Stimulated activated naive CD8-positive, alpha-beta T cell treated with anti-CD3 and anti-CD28 coated beads, Interleukin-15, amount 100 ng/mL, for 72 hours (primary cell): ENCODE results near the gene CUL2.
"Not testable (repeated sequence)": the region's sequence is repeated elsewhere in the genome, so short reads cannot be mapped to it uniquely, and the experiment has no call there.

ENCODE experiments used
- ATAC-seq: fragments of 150-1000 bp; cut with Tn5 transposase; 2 replicates; pipeline ENCODE4 v1.10.0; 2021; ENCODE audit warnings: mild to moderate bottlenecking, moderate library complexity
- DNase-seq, 2 donors: peaks; one replicate each; pipeline ENCODE4 v3.0.0; 2021 to 2022
- H3K27ac Mint-ChIP-seq, 2 donors: one replicate each; pipeline ENCODE4 v1.8.0; 2022; ENCODE audit warnings: mild to moderate bottlenecking in 2 of 2, mixed read lengths in 2 of 2, moderate library complexity in 2 of 2
- H3K27me3 Mint-ChIP-seq: one replicate; pipeline ENCODE4 v1.8.0; 2022; ENCODE audit warnings: mixed read lengths
- H3K4me1 Mint-ChIP-seq: one replicate; pipeline ENCODE4 v1.8.0; 2022; ENCODE audit warnings: mild to moderate bottlenecking, mixed read lengths
- H3K4me3 Mint-ChIP-seq, 2 donors: one replicate each; pipeline ENCODE4 v1.8.0; 2022; ENCODE audit warnings: mild to moderate bottlenecking in 2 of 2, mixed read lengths in 2 of 2, moderate library complexity in 1 of 2
- H3K9me3 Mint-ChIP-seq, 2 donors: one replicate each; pipeline ENCODE4 v1.8.0; 2022; ENCODE audit warnings: mixed read lengths in 2 of 2

The CUL2 gene

DNA sequence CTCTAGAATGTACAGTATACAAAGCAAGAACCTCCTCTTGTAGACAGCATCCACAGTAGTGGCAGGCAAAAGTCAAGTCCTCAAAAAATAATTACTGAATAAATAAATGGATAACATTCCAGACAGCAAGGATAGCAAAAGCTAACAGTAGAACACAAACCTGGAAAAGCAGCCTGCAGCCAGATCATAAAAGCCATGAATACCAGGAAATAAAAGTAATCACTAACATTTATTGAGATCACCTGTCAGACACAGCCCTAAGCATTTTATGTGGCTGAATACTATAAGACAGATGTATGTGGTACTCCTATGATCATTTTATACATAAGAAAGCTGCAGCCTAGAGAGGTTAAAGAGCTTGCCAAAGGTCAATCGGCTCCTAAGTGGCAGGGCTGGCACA, 34.0 kb downstream of the CUL2 start:
- Mint-ChIP-seq H3K27ac (peak overlapping the region in 1 of 2 donors; percentile 59), H3K27me3 (no peaks in the 10 kb centered on the region), H3K4me1 (peaks cover 9% of the 10 kb centered on the region), H3K4me3 (no peak overlapping the region), H3K9me3 (no peaks in the 10 kb centered on the region)
- ATAC-seq (no peak), DNase-seq (no peak)

DNA sequence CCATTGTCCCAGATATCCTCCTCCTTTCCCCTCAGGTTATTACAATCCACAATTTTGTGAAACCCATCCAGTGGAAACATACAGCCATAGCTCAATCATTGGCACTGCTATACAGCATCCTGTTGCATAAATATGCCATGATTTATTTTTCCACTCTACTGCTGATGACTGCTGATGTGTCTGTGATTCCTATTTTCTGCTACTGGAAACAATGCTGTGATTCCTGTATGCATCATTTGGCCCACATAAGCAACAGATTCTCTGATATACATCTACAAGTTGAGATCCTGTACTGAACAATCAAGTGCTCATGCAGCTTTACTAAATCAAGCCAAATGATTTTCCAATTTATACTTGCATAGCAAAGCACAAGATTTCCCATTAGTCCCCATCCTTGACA, 39.6 kb downstream of the CUL2 start:
- ATAC-seq (no peak), DNase-seq (no peak)
- Mint-ChIP-seq H3K27ac (no peak overlapping the region), H3K4me1 (no peaks in the 10 kb centered on the region), H3K27me3 (no peaks in the 10 kb centered on the region), H3K9me3 (no peaks in the 10 kb centered on the region), H3K4me3 (no peak overlapping the region)

DNA sequence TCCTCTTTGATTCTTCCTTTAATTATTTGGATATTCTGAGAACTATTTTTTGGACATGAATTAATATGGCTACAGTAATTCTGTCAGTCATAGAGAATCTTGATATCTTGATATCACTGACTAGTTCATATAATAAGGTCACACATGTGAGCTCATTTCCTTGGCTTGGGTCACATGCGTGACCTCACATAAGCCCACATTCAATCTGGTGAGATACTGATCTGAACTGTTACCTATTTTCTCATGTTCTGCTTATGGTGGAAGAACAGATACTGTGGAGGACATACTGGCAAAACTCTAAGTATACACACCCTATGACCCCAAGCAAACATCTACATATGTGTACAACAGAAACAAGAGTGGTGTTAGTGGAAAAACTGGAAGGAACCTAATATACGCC, 44.1 kb downstream of the CUL2 start:
- Mint-ChIP-seq H3K4me1 (no peaks in the 10 kb centered on the region), H3K27ac (no peak overlapping the region), H3K27me3 (no peaks in the 10 kb centered on the region), H3K4me3 (no peak overlapping the region), H3K9me3 (no peaks in the 10 kb centered on the region)
- ATAC-seq (no peak), DNase-seq (no peak)

DNA sequence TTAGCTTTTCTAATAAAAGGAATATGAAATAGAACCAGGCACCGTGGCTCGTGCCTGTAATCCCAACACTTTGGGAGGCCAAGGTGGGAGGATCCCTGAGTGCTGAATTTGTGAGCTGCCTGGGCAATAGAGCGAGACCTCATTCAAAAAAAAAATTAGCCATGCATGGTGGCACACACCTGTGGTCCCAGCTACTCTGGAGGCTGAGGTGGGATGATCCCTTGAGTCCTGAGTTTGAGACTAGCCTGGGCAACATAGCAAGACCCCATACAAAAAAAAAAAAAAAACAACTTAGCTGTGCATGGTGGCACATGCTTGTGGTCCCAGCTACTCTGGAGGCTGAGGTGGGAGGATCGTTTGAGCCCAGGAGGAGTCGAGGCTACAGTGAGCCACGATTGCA, 44.9 kb downstream of the CUL2 start:
- H3K27ac Mint-ChIP-seq, DNase-seq, H3K4me3 Mint-ChIP-seq, H3K27me3 Mint-ChIP-seq, H3K9me3 Mint-ChIP-seq, H3K4me1 Mint-ChIP-seq, ATAC-seq: not testable (repeated sequence)

DNA sequence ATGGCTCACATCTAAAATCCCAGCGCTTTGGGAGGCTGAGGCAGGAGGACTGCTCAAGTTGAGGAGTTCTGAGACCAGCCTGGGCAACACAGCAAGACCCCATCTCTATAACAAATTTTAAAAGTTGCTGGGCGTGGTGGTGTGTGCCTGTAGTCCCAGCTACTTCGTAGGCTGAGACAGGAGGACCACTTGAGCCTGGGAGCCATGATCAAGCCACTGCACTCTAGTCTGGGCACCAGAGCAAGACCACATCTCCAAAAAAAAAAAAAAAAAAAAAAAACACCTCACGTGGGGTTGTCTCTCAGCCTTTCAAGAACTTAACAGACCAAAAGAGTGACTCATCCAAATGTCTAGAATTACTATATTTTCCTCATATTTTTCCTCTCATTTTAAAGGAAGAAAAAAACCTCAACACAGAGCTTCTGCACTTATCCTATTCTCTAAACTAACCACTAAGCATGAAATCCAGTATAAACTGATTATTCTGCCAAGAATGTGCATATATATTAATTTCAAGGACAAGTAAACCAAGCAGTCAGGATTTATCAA, 46.3 kb downstream of the CUL2 start:
- Mint-ChIP-seq H3K27me3 (no peaks in the 10 kb centered on the region), H3K27ac (no peak overlapping the region), H3K9me3 (no peaks in the 10 kb centered on the region), H3K4me1 (no peaks in the 10 kb centered on the region), H3K4me3 (no peak overlapping the region)
- no peak for DNase-seq
- no peak for ATAC-seq

DNA sequence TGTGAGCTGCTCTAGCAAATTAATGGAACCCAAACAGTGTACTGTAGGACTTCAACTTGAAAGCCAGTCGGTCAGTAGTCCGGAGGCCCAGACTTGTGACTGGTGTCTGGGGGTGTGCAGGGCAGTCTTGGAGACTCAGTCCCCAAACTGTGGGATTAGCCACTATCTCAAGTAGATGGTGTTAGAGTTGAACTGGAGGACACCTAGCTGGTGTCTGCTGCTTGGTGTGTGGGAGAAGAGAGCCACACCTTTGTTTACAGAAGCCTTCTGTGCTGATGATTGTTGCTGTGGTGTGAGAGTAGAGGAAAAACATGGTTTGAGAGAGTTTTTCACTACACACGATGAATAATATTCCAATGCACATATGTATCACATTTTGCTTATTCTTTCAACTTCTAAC, 47.4 kb downstream of the CUL2 start:
- no peaks in the 10 kb centered on the region for H3K9me3 Mint-ChIP-seq
- H3K27me3 Mint-ChIP-seq: no peaks in the 10 kb centered on the region

DNA sequence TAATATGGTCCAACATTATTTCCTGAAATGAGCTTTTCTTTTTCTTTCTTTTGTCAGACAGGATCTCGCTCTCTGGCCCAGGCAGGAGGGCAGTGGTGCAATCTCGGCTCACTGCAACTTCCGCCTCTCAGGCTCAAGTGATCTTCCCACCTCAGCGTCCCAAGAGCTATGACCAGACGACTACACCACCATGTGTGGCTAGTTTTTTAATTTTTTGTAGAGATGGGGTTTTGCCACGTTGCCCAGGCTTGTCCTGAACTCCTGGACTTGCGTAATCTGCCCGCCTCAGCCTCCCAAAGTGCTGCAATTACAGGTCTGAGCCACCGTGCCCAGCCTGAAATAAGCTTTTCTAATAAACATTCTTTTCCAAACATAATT, 48.6 kb downstream of the CUL2 start:
- ATAC-seq: no peak
- H3K27ac Mint-ChIP-seq: peak overlapping the region in 1 of 2 donors; percentile 35
- DNase-seq: no peak
- no peaks in the 10 kb centered on the region for H3K27me3 Mint-ChIP-seq
- H3K9me3 Mint-ChIP-seq: no peaks in the 10 kb centered on the region
- H3K4me3 Mint-ChIP-seq: no peak overlapping the region
- no peaks in the 10 kb centered on the region for H3K4me1 Mint-ChIP-seq

More for the DNA sequence above, 47.4 kb downstream of the CUL2 start:
- H3K4me3 Mint-ChIP-seq: no peak overlapping the region
- ATAC-seq (no peak), DNase-seq (no peak)
- no peaks in the 10 kb centered on the region for H3K4me1 Mint-ChIP-seq
- no peak overlapping the region for H3K27ac Mint-ChIP-seq

DNA sequence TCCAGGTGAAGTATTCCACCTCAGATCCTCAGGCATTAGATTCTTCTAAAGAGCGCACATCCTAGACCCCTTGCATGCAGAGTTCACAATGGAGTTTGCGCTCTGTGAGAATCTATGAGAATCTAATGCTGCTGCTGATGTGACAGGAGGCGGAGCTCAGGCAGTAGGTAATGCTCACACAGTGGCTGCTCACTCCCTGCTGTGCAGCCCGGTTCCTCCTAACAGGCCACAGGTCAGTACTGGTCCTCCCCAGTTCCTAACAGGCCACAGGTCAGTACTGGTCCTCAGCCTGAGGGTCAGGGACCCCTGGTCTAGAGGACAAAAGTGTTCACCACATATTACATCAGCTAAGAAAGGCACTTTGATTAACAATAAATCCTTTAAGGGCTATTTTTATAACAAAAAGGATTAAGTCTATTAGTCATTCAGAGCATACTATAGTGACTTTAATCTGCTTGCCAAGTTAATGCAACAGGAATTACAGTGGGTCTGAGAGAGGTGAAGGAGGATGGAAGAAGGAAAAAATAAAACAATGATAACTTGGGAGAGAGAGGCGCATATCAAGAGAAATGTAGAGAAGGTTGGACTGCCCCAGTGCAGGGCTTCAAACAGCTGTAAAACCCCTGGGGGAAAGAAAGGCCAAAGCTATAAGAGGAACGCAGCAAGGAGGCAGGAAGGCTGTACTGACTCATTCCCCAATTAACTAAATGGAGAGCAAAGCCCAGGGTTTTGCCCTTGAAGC, 49.2 kb downstream of the CUL2 start:
- peak overlapping the region; percentile 3 to 35 for H3K27ac Mint-ChIP-seq
- ATAC-seq (no peak), DNase-seq (no peak)
- H3K4me3 Mint-ChIP-seq: no peak overlapping the region
- no peaks in the 10 kb centered on the region for H3K27me3 Mint-ChIP-seq
- no peaks in the 10 kb centered on the region for H3K9me3 Mint-ChIP-seq
- no peaks in the 10 kb centered on the region for H3K4me1 Mint-ChIP-seq

DNA sequence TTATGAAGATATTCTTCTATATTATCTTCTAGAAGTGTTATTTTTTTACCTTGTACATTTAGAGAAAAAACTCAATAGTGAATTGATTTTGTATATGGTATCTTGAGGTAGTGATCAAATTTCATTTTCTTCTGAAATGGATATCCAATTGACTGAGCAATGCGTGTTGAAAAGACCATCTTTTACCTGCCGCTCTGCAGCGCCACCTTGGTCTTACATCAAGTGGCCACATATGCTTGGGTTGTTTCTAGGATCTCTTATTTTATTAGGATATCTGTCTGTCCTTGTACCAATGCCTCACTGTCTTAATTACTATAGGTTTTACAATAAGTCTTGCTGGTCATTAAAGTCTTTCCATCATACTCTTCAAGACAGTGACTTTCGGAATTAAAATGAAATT, 53.0 kb downstream of the CUL2 start:
- no peak for ATAC-seq
- Mint-ChIP-seq H3K4me1 (no peaks in the 10 kb centered on the region), H3K9me3 (no peaks in the 10 kb centered on the region), H3K4me3 (no peak overlapping the region), H3K27ac (no peak overlapping the region), H3K27me3 (no peaks in the 10 kb centered on the region)
- DNase-seq: no peak

DNA sequence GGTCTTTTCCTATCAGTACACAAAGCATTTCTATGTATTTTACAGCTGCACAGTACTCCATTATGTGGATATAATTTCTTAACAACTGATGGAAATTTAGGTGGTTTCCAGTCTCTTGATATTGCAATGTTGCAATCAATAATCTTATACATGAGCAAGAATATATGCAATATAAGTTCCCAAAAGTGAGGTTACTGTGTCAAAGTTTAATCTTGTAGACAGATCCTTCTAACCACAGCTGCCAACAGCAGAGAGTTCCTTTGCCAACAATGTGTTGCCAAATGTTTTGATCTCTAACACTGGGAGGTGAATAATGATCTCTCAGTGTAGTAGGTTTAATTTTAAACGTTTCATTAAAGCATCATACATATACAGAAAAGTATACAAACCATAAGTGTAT, 54.5 kb downstream of the CUL2 start:
- Mint-ChIP-seq H3K4me3 (no peak overlapping the region), H3K27ac (no peak overlapping the region), H3K27me3 (no peaks in the 10 kb centered on the region), H3K9me3 (no peaks in the 10 kb centered on the region), H3K4me1 (no peaks in the 10 kb centered on the region)
- DNase-seq (no peak), ATAC-seq (no peak)

DNA sequence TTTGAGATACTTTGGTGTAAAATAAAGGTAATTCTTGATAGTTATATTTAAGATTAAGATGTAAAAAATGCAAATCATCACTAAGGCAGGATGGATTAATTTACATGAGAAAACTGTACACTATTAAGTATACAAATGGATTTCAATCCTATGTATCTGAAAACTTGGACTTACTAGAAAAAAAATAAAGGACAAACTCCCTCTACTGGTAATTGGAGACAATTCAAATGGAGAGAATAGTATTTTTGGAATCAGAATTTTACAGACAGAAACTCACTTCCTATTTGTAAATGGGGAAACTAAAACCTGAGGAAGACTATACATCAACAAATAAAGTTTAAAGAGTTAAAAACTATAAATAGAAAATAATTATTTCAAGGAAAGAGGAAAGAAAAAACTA, 62.6 kb downstream of the CUL2 start:
- no peaks in the 10 kb centered on the region for H3K4me1 Mint-ChIP-seq
- H3K27ac Mint-ChIP-seq: no peak overlapping the region
- ATAC-seq (no peak), DNase-seq (no peak)
- H3K27me3 Mint-ChIP-seq: no peaks in the 10 kb centered on the region
- H3K4me3 Mint-ChIP-seq: no peak overlapping the region
- no peaks in the 10 kb centered on the region for H3K9me3 Mint-ChIP-seq

DNA sequence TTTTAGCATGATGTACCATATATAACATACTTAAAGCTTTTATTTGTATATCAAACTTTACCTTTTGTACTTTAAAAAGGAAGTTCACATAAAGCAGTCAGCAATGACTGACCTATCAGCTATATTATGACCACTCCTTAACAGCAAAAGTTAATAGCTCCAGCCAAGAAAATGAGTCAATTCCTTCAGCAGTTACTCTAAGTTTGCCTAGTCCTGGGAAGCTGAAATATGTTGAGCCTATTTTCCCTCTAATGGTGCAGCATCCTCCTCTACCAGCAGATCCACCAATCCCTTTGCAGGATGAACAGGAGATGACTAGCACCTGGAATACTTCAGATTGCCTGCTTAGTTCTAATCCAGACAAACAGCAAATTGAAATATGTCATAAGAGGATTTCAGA, 64.2 kb downstream of the CUL2 start:
- ATAC-seq (no peak), DNase-seq (no peak)
- Mint-ChIP-seq H3K4me1 (no peaks in the 10 kb centered on the region), H3K27me3 (no peaks in the 10 kb centered on the region), H3K27ac (no peak overlapping the region), H3K9me3 (no peaks in the 10 kb centered on the region), H3K4me3 (no peak overlapping the region)

DNA sequence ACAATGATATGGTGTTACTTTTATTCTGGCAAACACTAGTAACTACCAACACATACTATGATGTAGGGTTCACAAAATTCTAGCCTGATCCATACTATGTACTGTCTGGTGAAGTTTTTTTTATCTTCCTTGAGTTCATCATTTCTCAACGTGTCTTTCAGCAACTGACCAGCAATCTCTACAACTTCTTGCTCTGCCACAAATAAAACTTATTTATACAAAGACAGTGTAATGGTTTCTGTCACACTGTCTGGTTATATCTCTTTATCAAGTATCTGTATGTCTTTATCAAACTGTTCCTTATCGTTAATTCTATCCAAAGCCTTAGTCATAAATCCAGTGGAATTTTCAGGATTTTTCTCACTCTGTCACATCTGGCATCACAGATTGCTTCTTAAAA, 69.7 kb downstream of the CUL2 start:
- H3K27me3 Mint-ChIP-seq: no peaks in the 10 kb centered on the region
- no peak for ATAC-seq
- no peaks in the 10 kb centered on the region for H3K4me1 Mint-ChIP-seq
- H3K9me3 Mint-ChIP-seq: no peaks in the 10 kb centered on the region
- no peak overlapping the region for H3K4me3 Mint-ChIP-seq
- DNase-seq: no peak
- H3K27ac Mint-ChIP-seq: no peak overlapping the region

DNA sequence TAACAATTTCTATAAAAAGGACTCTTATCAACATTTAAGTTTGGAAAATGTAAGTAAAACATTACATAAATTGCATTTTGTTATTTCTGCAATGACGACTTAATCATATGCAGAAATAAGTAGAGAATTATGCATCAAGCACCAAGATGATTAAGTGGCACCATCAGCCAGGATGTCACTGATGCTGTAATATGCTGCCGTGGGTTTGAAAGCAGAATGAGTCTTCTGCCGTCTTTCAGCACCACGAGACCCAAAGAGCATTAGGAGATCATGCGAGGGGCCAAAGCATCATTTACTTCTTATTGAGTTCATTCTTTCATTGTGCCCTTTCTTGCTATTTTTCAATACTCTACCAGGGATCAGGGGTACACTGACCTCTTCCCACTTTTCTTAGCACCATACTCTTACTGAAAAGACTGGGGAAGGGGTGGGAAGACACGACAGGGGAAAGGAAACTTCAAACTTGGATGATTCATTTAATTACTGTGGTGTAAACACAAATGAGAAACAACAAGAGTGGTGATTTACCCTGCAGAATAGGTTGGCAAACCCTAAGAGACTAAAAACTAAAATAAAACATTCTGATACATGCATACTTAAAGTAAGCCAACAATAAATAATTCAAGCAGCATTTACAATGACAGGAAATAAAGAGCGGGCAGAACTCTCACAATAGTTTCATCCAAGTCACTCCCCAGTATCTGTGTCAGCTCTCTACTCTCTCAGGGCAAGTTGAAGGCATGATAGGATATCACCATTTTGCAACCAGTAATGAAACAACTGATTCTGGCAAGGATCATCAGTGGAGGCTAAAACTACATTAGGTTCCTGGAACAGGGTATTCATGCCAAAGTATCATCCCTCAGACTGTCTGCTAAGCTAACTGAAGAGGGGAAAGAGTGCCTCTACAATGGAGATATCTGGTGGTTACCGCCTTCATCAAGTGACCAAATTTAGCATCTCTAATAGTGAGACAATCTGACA, 70.8 kb downstream of the CUL2 start:
- H3K9me3 Mint-ChIP-seq: no peaks in the 10 kb centered on the region
- ATAC-seq (no peak), DNase-seq (no peak)
- no peaks in the 10 kb centered on the region for H3K4me1 Mint-ChIP-seq
- no peak overlapping the region for H3K4me3 Mint-ChIP-seq
- no peaks in the 10 kb centered on the region for H3K27me3 Mint-ChIP-seq
- no peak overlapping the region for H3K27ac Mint-ChIP-seq

DNA sequence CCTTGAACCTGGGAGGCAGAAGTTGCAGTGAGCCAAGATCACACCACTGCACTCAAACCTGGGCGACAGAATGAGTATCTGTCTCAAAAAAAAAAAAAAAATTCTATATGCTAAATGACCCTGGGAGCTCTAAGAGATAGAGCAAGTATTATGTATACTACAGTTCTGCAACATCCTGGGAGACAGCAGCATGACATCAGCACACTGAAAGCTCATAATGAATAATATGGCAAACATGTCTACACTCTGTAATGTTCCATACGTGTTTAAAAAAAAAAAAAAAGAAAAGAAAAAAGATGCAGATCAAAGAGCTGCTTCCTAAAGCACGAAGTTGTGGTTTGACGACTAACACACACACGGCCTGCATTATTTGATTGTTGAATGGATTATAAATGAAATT, 72.5 kb downstream of the CUL2 start:
- Mint-ChIP-seq H3K4me1 (no peaks in the 10 kb centered on the region), H3K27ac (no peak overlapping the region), H3K27me3 (no peaks in the 10 kb centered on the region), H3K4me3 (no peak overlapping the region), H3K9me3 (no peaks in the 10 kb centered on the region)
- no peak for DNase-seq
- ATAC-seq: no peak

DNA sequence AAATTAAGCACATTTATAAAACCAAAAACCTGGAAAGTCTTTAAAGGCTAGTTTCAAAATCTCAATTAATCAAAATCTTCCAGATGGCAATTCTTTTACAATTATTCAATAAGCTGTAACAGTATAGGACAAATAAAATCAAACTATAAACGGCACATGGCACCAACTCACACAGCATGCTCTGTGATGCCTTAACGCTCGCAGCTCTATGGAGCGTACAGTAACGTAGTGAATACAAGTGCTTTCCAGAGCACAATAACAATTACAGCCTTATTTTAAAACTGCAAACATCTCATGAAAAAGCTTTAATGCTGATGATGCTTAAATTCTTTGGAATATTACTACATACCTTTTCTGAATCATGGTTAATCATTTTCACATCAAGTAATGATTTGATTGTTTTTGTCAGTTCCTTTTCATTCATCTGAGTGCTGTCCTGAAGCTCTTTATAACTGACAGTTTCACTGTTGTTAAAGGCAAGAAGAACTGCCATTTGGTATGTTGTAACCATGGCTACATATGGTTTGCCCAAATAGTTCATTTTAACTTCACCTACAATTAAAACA, 74.2 kb downstream of the CUL2 start:
- no peaks in the 10 kb centered on the region for H3K4me1 Mint-ChIP-seq
- DNase-seq: no peak
- H3K9me3 Mint-ChIP-seq: no peaks in the 10 kb centered on the region
- H3K27me3 Mint-ChIP-seq: no peaks in the 10 kb centered on the region
- H3K4me3 Mint-ChIP-seq: no peak overlapping the region
- H3K27ac Mint-ChIP-seq: no peak overlapping the region
- ATAC-seq: no peak
